IMR-90 (cell line): ENCODE measurements around the gene SRPK2. TPM values are rescaled to one million over a fixed set of nuclear protein-coding genes. Genes with fewer than 3 reads are reported as not detected.

Experiments
- ATAC-seq: fragments of 200-7000 bp; cut with Tn5 transposase; 2 replicates; pipeline ENCODE4 v1.9.1; 2020; ENCODE audit warnings: low read depth, mild to moderate bottlenecking, moderate library complexity
- BruUV-seq: library from RNA; stranded (reverse); fragments of 400-500 nt; replicated peaks from 2 replicates; lab custom pipeline; 2021; lab: Mats Ljungman, UMichigan
- CTCF ChIA-PET: fragments of 300-600 bp; formaldehyde crosslinking; extraction: SDS; loops from one replicate; lab custom pipeline; 2021; ENCODE audit warnings: antibody characterized with exemption; lab: Yijun Ruan, JAX
- POLR2A ChIA-PET: fragments of 300-600 bp; sonication (Branson Sonifier 250); formaldehyde crosslinking; loops from one replicate; lab custom pipeline; 2022; ENCODE audit warnings: antibody characterized with exemption; ENCODE audit not compliant: unreplicated experiment; lab: Charles Lee
- DNase-seq: peaks from one replicate; pipeline ENCODE4 v3.0.0; 2013
- H2AFZ ChIP-seq: replicated peaks from 2 replicates; pipeline ENCODE3; 2013; ENCODE audit warnings: low read length, mild to moderate bottlenecking; ENCODE audit not compliant: poor library complexity
- H2AK5ac ChIP-seq: 2 replicates; pipeline ENCODE4 v1.6.1; 2013; ENCODE audit warnings: low read depth, low read length, inconsistent platforms
- H2AK9ac ChIP-seq: replicated peaks from 2 replicates; pipeline ENCODE3; 2013; ENCODE audit warnings: mild to moderate bottlenecking, low read depth, low read length, moderate library complexity; ENCODE audit not compliant: poor library complexity
- H2BK120ac ChIP-seq: 2 replicates; pipeline ENCODE4 v1.6.1; 2013; ENCODE audit warnings: low read depth, low read length, inconsistent platforms
- H2BK15ac ChIP-seq: 3 replicates; pipeline ENCODE4 v1.6.1; 2013; ENCODE audit warnings: low read depth, low read length, inconsistent platforms
- H2BK20ac ChIP-seq: 2 replicates; pipeline ENCODE4 v1.6.1; 2013; ENCODE audit warnings: low read depth, mild to moderate bottlenecking, inconsistent platforms, low read length, moderate library complexity
- H2BK5ac ChIP-seq: 2 replicates; pipeline ENCODE4 v1.6.1; 2013; ENCODE audit warnings: mild to moderate bottlenecking, low read depth, low read length, inconsistent platforms; ENCODE audit not compliant: poor library complexity, severe bottlenecking
- H3K14ac ChIP-seq: replicated peaks from 2 replicates; pipeline ENCODE4 v1.6.1; 2013; ENCODE audit warnings: low read depth, low read length, inconsistent platforms
- H3K18ac ChIP-seq: 2 replicates; pipeline ENCODE4 v1.6.1; 2013; ENCODE audit warnings: low read depth, low read length, control low read depth
- H3K23ac ChIP-seq: 2 replicates; pipeline ENCODE4 v1.6.1; 2013; ENCODE audit warnings: low read depth, low read length, inconsistent platforms
- H3K27ac ChIP-seq: 2 replicates; pipeline ENCODE4 v1.5.1; 2013; ENCODE audit warnings: mild to moderate bottlenecking, control low read depth, low read length; ENCODE audit not compliant: insufficient read depth
- H3K27me3 ChIP-seq: 2 replicates; pipeline ENCODE4 v1.6.1; 2013; ENCODE audit warnings: low read length; ENCODE audit not compliant: control insufficient read depth, insufficient read depth
- H3K36me3 ChIP-seq: 2 replicates; pipeline ENCODE4 v1.6.1; 2013; ENCODE audit warnings: low read length, mixed read lengths; ENCODE audit not compliant: control insufficient read depth, insufficient read depth
- H3K4ac ChIP-seq: 2 replicates; pipeline ENCODE4 v1.6.1; 2013; ENCODE audit warnings: low read depth, low read length, inconsistent platforms
- H3K4me1 ChIP-seq: 2 replicates; pipeline ENCODE4 v1.6.1; 2013; ENCODE audit warnings: low read length, mixed read lengths; ENCODE audit not compliant: control insufficient read depth, insufficient read depth
- H3K4me2 ChIP-seq: 2 replicates; pipeline ENCODE4 v1.6.1; 2013; ENCODE audit warnings: low read depth, mild to moderate bottlenecking, control low read depth, low read length, moderate library complexity
- H3K4me3 ChIP-seq: 2 replicates; pipeline ENCODE4 v1.5.1; 2013; ENCODE audit warnings: low read depth, mild to moderate bottlenecking, control low read depth, low read length, moderate library complexity; ENCODE audit not compliant: insufficient read depth
- H3K56ac ChIP-seq: 2 replicates; pipeline ENCODE4 v1.6.1; 2013; ENCODE audit warnings: low read length, inconsistent platforms; ENCODE audit not compliant: insufficient read depth; ENCODE audit errors: extremely low read depth
- H3K79me1 ChIP-seq, 2 experiments: 2 replicates each; pipeline ENCODE4 v1.6.1; 2013; ENCODE audit warnings: low read length in 2 of 2, inconsistent platforms in 1 of 2, low read depth in 1 of 2
- H3K9ac ChIP-seq: 2 replicates; pipeline ENCODE4 v1.6.1; 2013; ENCODE audit warnings: low read depth, low read length, control low read depth
- H3K9me1 ChIP-seq: 2 replicates; pipeline ENCODE4 v1.6.1; 2013; ENCODE audit warnings: low read length, inconsistent platforms; ENCODE audit not compliant: insufficient read depth
- H3K9me3 ChIP-seq: 2 replicates; pipeline ENCODE4 v1.6.1; 2013; ENCODE audit warnings: low read length; ENCODE audit not compliant: control insufficient read depth, insufficient read depth
- H4K20me1 ChIP-seq: 2 replicates; pipeline ENCODE4 v1.6.1; 2013; ENCODE audit warnings: low read length, inconsistent platforms; ENCODE audit not compliant: insufficient read depth
- H4K5ac ChIP-seq: 2 replicates; pipeline ENCODE4 v1.6.1; 2013; ENCODE audit warnings: mild to moderate bottlenecking, low read depth, low read length, control low read depth
- H4K8ac ChIP-seq, 2 experiments: 2 replicates each; pipeline ENCODE4 v1.6.1; 2013; ENCODE audit warnings: low read depth in 2 of 2, low read length in 2 of 2, control low read depth in 1 of 2, inconsistent platforms in 1 of 2
- H4K91ac ChIP-seq: 2 replicates; pipeline ENCODE4 v1.6.1; 2013; ENCODE audit warnings: low read depth, low read length, inconsistent platforms; ENCODE audit not compliant: insufficient read depth
- CEBPB ChIP-seq: IDR thresholded peaks from 2 replicates; pipeline ENCODE4 v1.6.1; 2012; ENCODE audit warnings: low read depth, low read length, improper control_type of control experiment
- FOS ChIP-seq: fragments of 150-350 bp; IDR thresholded peaks from 2 replicates; pipeline ENCODE4 v1.6.1; 2016; ENCODE audit warnings: low read depth, low read length
- WGBS, 2 experiments: methylation state at CpG; one replicate each; pipeline versions ENCODE4 v1.1.5 to v1.1.7; 2013; ENCODE audit warnings: missing lambda C conversion rate in 2 of 2; ENCODE audit not compliant: insufficient read length in 1 of 2; ENCODE audit errors: extremely low coverage in 2 of 2; 5-methylcytosine and 5-hydroxymethylcytosine counted together
- dilution Hi-C: fragments of 300-500 bp; cut with HindIII; formaldehyde crosslinking; loops from one replicate; pipeline ENCODE4 v1.14.3; 2018; ENCODE audit warnings: low sequenced_read_pairs; ENCODE audit not compliant: unreplicated experiment
- in situ Hi-C: fragments of 300-500 bp; cut with MboI; formaldehyde crosslinking; loops from 3 replicates; pipeline ENCODE4 v1.14.3; 2019; ENCODE audit warnings: low sequenced_read_pairs, inconsistent platforms, mixed read lengths
- intact Hi-C: fragments of 100-400 bp; cut with micrococcal nuclease; formaldehyde crosslinking; loops from 2 replicates; pipeline ENCODE4 v1.10.0; 2022
- polyA plus RNA-seq, 3 experiments: library from polyadenylated mRNA; depleted of rRNA; stranded (reverse); fragments of >200 nt; gene quantifications; 2 replicates each; pipeline ENCODE4 v1.2.3, GENCODE V29; 2012; ENCODE audit warnings: low replicate concordance in 1 of 3
- total RNA-seq: library from RNA; depleted of rRNA; stranded (reverse); fragments of >200 nt; gene quantifications from 2 replicates; pipeline ENCODE4 v1.2.3, GENCODE V29; 2012

SRPK2 gene
- total and polyA plus RNA-seq, 2 of the 4 experiments (the other 2 are of a cell fraction) = 13.2 to 33.0 TPM

DNA sequence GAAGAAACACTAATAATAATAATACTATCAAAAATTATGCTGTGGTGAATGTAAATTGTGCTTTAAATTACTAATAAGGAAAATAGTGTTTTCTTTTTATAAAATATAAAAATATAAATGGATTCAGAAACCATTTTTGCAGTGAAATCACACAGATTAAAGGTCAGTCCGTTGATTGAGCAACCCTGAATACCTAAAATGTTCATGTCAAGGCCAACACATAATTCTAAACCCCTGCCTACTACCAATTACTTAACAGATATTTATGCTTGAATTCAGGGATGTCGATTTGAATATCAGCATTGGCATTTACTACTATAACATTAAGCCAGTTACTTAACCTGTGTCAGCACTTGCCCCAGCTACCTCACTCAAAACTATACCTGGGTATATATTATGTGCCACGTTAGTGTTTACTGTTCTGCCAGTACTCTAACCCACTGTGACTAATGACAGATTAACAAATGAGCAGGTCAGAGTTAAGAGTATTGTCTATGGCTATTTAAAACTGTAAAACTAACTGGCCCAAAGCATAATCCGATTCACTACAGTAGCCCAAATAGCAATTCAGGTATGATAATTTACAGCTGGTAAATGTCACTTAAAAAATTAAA is 209.7 kb downstream of the SRPK2 start:
- H3K4me3 ChIP-seq = no peak overlapping the region
- H3K23ac ChIP-seq = no peak overlapping the region
- no peak overlapping the region for H2BK20ac ChIP-seq
- ATAC-seq (no peak), DNase-seq (no peak)
- H3K9ac ChIP-seq = no peak overlapping the region
- H2AK9ac ChIP-seq = no peak overlapping the region
- H3K4ac ChIP-seq = no peak overlapping the region
- no peak overlapping the region for H3K4me2 ChIP-seq
- H4K91ac ChIP-seq = no peak overlapping the region
- WGBS, 2 experiments = no CpG with 5 or more reads among the region's 4 CpGs
- dilution Hi-C loops (no loop called here), in situ Hi-C loops (no loop called here), intact Hi-C loops (no loop called here)
- H4K8ac ChIP-seq = no peak overlapping the region
- no peaks in the 10 kb centered on the region for H3K27me3 ChIP-seq
- no peak overlapping the region for H2AFZ ChIP-seq
- H2BK15ac ChIP-seq = no peak overlapping the region
- no peak overlapping the region for H4K5ac ChIP-seq
- POLR2A ChIA-PET = no interaction called here
- peaks cover 15 to 27% of the 10 kb centered on the region in 2 experiments; a peak in 3 of 4 replicates for H3K79me1 ChIP-seq
- H3K36me3 ChIP-seq = no peaks in the 10 kb centered on the region
- no TSS peak for BruUV-seq
- no peak overlapping the region for H2AK5ac ChIP-seq
- TF ChIP-seq FOS (no peak), CEBPB (0 out of 2 replicates have a peak, but pooled peaks have one; percentile 19)
- no peak overlapping the region for H3K27ac ChIP-seq
- peaks cover 4% of the 10 kb centered on the region; the same call in 1 of the 2 replicates for H3K9me3 ChIP-seq
- H3K9me1 ChIP-seq = no peaks in the 10 kb centered on the region
- peaks cover 11% of the 10 kb centered on the region; the same call in 1 of the 2 replicates for H4K20me1 ChIP-seq
- no peak overlapping the region for H3K56ac ChIP-seq
- H2BK120ac ChIP-seq = no peak overlapping the region
- no peak overlapping the region for H3K14ac ChIP-seq
- CTCF ChIA-PET = no interaction called here
- no peak overlapping the region for H2BK5ac ChIP-seq
- no peaks in the 10 kb centered on the region; the same call in 1 of the 2 replicates for H3K4me1 ChIP-seq
- no peak overlapping the region for H3K18ac ChIP-seq
